Amniotic epithelial cell (primary cell): ENCODE data around the gene YPEL4.

Source experiments
- DNase-seq: peaks from one replicate; pipeline ENCODE4 v3.0.0-alpha.2; 2010; ENCODE audit warnings: low read depth

The YPEL4 gene

GRCh38 chr11:57650739-57651090 lies 1.0 kb upstream of the YPEL4 start:
- DNase-seq = no peak

GRCh38 chr11:57648801-57649735 lies 644 bp downstream of the YPEL4 start:
- peak; percentile 60 for DNase-seq

- no peak for DNase-seq
These were observed 1.5 kb downstream of the YPEL4 start for GRCh38 chr11:57647960-57648800.

GRCh38 chr11:57647372-57647771 lies 2.3 kb downstream of the YPEL4 start:
- no peak for DNase-seq

- no peak for DNase-seq
These were observed 2.9 kb downstream of the YPEL4 start for GRCh38 chr11:57646799-57647303.

DNA sequence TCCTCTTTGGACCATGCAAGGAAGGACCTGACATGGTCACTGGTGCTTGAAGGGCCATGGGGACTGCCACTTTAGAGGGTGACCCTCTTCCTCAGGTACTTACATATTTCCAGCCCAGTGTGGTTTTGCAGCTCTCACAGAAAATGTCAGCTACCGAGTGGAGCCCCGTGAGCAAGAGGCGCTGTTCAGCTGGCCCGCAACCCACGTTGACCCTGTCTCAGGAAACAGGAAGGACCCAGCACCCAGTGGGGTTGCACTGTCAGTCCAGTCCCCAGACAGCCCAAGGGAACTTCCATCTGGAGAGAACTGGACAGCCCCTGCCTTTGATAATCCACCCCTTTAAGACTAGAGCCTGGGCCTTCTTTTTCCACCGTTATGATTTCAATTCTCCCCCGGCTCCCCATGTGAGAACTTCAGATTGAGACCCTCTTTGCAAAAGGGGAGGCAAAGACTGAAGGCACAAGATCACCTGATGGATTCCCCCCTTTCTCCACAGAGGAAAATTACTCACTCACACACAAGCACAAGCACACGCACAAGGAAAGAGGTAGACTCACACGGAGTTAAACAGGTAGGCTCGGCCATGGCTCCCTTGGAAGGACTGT lies 3.4 kb downstream of the YPEL4 start:
- DNase-seq = no peak

DNA sequence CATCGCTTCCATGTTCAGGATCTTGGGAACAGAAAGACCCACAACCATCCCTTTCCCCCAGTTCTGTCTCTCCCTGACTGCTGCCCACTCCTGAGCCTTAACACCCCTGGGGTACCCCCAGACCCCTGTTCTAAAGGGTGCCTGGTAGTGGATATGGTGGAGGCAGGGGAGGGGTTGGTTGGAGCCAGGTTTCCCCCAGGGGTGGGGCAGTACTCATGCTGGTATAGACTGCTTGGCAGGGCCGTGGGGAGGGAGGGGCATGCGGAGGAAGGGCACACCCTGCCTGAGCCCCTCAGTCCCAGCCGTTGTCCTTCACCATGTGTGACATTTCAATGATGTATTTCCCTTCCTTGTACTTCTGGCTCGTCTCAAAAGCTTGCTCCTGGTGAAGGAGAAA lies 4.0 kb downstream of the YPEL4 start:
- no peak for DNase-seq

DNA sequence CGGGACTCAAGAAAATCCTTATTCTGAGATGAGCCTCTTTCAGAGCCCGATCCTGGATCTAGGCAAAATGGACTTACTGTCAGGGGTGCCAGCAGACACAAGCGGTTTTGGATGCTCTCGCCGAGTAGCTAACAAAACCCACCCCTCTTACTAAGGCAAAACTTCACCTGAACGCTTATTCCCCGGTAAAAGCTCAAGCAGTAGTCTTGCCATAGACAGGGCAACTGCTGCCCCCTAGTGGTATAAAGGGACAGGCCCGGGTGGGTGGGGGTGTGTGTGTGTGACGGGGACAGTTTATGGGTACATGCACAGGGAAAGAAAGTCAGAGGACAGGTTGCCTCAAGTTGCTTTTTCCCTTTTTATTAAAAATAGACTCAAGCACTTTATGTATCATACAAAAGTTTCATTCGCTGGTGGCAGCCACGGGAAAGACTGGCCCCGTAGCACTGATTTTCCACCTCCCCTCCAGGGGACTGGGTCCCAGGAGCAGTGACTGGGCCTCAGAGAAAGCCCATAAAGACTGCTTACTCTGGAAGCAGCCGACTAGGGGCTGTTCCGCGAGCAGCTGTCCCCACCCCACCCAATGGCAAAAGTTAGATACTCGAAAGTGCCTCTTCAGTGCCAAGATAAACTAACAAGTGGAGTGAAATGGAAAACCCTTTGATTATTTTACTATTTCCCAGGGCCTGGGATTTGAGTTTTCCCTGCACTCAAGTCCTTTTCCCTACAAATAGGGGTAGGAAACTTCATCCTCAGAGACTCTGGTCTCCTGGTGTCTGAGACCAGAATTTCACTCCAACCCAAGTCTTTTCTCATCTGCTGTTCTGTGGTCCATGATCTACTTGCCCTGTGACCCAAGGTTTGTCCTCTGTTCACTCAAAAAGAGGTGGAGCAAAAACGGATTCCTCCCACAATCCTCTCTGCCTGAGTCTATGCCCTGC lies 4.7 kb downstream of the YPEL4 start:
- DNase-seq = peak; percentile 64

- peak; percentile 69 for DNase-seq
These were observed 5.9 kb downstream of the YPEL4 start for GRCh38 chr11:57643802-57644201.

- DNase-seq = peak; percentile 75
These were observed 8.5 kb downstream of the YPEL4 start for GRCh38 chr11:57641011-57641807.

- no peak for DNase-seq
These were observed 9.5 kb downstream of the YPEL4 start for GRCh38 chr11:57640068-57640800.

DNA sequence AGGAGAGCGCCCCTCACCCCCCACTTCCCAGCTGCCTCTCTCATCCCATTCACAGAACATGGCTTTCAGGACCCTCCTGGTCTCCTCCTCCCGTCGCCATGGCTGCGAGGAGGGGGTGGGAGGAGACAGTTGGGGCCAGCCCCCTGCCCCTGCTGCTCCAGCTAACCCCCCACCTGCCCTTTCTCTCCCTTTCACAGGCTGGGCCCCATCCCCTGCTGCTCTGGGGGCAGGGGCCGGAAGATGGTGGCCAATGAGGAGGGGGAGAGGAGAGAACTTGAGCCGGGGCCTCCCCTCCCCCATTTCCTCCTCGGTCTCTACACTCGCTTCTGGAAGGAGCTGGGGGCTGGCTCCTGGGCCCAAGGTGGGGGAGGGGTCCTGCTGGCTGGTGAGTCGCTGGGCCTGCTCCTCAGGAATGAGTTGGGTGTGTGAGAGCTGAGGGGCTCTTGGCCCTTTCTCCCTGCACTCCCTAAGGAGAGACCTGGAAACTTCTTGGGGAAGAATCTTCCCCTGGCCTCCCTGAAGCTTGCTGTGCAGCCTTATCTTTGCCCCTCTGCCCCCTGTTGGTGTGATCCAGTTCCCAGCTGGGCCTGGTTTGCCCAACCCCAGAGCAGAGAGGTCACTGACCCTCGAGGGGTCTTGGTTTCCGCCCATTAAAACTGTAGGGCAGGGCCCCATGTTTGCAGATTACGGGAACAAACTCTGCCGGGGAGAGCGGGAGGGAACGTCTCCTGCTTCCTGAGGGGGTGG lies 10.2 kb downstream of the YPEL4 start:
- DNase-seq = peak; percentile 67

DNA sequence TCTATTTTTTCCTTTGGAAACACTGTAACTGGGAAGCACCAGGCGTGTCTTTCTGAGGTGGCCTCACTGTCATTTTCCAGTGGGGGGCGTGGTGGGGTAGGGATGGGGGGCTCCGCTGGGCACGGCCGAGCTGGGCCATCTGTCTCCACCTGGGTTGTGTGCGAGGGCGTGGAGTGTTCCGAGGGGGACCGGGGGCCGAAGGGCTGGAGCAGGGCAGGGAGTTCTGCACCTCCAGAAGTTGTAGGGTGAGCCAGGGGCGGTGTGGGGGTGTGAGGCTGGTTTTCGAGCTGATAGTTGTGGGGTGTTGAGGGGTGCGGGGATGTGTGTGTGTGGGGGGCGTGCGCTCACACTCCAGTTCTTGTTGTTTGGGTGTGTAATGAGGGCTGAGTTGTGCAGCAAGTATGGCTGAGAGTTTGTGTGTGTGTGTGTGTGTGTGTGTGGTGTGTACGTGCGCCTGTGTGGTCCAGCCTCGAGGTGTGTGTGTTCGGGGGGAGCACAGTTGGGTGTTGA lies 10.8 kb downstream of the YPEL4 start:
- no peak for DNase-seq

GRCh38 chr11:57638005-57638781 lies 11.5 kb downstream of the YPEL4 start:
- peak; percentile 84 for DNase-seq

DNA sequence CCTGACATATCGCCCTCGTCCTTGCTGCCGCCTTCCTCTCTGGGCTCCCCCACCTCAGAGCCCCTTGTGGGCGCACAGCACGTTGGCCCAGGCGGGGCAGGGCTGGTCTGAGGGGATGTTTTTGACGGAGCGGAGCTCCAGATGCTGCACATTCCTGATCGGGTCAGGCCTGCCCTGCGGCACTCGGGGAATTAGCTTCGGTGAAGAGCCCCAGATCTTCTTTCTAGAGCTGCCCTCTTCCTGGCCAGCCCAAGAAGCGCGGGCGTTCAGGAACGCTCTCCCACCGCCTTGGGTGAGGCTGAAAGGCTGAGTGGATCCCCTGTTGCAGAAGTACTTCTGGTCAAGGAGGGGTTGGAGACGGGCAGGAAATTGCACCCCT lies 12.1 kb downstream of the YPEL4 start:
- DNase-seq = no peak

GRCh38 chr11:57635246-57635645 lies 14.5 kb downstream of the YPEL4 start:
- no peak for DNase-seq

DNA sequence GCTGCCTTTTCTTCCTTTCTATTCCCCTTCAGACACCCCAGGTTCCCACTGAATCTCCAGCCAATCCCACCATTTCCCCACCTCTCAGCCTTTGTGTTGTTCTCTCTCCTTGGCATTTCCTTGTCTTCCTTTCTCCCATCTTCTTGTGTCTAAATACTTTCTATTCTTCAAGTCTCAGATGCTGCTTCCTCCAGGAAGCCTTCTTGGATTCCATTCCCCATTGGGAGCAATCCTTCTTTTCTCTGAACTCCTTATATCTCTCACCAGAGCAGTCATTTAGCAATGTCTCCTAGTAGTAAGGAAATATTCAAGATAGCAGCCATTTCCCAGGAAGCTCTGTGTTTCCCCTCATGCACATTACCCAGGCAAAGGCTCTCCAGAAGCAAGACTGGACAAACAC lies 15.4 kb downstream of the YPEL4 start:
- no peak for DNase-seq
